ENCODE measurements around the gene F12.

F12 gene

DNA sequence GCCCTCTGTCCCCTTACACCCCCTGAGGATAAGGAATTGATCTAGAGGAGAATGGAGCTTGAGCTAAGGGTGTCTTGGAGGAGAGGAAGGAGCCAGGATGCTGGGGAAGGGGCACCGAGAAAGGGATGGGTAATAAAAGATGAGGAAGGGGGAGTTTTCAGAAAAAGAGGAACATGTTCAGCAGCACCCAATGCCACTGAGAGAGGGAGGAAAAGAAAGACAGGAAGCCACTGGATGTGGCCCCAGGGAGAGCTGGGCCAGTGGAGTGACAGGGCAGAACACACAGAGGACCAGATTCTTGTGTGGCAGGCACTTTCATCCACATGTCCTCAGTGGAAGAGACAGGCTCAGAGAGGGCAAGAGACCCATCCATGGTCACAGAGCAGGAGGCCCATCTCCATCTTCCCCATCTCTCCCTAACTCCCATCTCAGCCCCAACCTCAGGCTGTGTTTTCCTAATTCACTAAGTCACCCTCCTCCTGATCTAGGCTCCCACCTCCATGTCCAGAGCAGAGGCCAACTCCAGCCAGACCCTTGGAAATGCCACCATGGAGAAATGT is 16.1 kb downstream of the F12 start:
- Mint-ChIP-seq H3K27ac (peak overlapping the region; percentile 6), H3K9me3 (no peaks in the 10 kb centered on the region)

DNA sequence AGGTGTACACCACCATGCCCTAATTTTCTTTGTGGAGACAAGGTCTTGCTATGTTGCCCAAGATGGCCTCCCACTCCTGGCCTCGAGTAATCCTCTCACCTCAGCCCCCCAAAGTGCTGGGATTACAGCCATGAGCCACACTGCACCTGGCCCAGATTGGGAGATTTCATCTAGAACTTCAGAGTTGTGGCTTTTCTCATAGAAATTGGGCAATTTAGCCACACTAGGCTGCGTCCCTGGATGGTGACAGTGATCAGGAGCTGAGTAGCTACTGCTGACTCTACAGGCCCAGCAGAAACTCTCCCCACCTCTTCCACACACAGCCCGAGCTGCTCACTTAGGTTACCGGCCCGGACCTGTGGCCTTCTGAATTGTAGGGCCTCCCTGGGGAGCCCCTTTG is 16.6 kb downstream of the F12 start:
- Mint-ChIP-seq H3K4me1 (peaks cover 38% of the 10 kb centered on the region), H3K9me3 (no peaks in the 10 kb centered on the region), H3K27ac (peak overlapping the region; percentile 6), H3K36me3 (peaks cover 12% of the 10 kb centered on the region), H3K4me3 (no peak overlapping the region)
- ATAC-seq (no peak), DNase-seq (ENCODE audit: low spot score in 2 of 2) (no peak)

More for the DNA sequence above, 16.1 kb downstream of the F12 start:
- DNase-seq (ENCODE audit: low spot score in 2 of 2), result no peak
- no peak for ATAC-seq
- no peak overlapping the region for H3K4me3 Mint-ChIP-seq
- H3K36me3 Mint-ChIP-seq, result peaks cover 12% of the 10 kb centered on the region
- H3K4me1 Mint-ChIP-seq, result peaks cover 33% of the 10 kb centered on the region

DNA sequence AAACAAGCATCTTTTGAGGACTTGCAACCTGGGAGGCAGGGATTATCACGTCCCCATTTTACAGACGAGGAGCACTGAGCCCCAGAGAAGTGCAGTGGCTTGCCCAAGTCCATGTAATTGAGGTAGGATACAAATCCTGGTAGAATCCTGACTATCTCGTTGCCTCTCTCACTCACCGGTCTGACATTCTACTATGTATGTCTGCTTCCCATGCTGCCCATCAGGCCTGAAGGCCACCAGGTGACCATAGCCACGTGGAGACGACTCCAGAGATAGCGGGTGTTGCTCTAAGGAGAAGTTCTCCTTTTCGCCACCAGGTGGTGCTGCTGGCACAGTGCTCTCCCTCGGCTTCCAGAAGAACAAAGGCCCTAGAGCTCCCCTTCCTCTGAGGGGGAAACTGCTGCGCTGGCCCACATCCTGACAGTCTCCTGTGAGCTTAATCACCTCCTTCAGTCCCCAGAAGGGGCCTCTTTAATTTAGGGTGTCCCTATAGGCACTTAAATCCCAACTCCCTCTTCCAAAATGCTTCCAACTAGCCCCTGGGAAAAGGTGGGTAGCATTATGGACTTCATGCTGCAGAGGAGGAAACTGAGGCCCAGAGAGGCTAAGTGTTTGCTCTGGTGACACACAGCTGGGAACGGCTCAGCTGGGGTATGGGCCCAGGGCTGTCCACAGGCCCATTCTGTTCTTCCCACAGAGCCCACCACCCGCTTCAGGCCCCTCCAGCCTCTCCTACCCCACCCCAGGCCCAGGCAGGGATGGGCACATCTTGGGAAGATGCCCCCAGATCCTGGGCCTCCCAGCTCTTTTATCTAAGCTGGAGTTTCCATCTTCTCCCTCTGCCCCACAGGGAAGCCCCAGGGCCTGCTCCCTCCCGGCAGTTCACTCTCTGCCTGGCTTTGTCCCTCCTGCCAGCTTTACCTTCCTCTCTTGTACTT is 18.7 kb downstream of the F12 start:
- H3K9me3 Mint-ChIP-seq, result no peaks in the 10 kb centered on the region
- peak; percentile 70 for ATAC-seq
- peak overlapping the region; percentile 46 for H3K4me3 Mint-ChIP-seq
- peaks cover 12% of the 10 kb centered on the region for H3K36me3 Mint-ChIP-seq
- H3K27ac Mint-ChIP-seq, result peak overlapping the region; percentile 27
- DNase-seq (ENCODE audit: low spot score in 2 of 2), result peak; percentile 87 to 95
- peaks cover 45% of the 10 kb centered on the region for H3K4me1 Mint-ChIP-seq

DNA sequence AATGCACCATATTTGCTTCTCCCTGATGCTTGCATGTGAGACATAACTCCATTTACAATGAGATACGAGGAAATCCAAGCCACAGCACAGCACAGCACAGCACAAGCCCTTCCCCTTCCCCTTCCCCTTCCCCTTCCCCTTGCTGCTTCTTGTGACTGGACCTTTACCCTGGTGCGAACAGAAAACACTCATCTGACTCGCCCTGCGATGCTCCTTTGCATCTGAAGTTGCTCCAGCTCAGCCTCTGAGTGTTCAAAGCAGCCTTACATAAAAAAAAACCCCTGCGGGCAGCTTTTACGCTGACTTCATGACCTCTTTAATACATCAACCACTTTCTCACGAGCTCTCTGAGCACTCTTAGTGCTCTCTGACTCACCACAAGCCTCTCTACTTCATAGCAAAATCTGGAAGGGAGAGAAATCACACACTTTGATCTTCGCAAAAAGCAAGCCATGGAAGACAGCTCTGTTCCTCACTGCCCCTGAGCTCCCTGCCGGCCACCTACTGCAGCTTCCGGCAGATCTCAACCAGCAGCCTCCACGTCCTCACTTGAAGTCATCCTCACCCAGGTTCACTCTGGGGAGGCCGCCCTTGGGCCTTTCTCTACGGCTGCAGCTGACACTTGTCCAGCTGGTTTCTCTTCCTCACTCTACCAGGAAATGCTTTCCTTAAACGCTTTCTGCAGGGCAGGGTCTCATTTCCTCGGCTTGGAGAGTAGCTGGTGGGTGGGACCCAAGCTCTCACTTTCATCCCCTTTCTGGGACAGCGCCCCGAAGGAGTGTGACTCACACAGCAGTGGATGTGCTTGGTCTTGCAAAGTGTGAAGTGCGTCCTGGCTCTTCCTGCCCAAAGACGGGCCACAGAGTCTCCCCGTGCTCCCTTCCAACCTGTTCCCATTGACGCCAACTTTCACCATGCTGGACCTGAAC is 19.9 kb downstream of the F12 start:
- Mint-ChIP-seq H3K36me3 (peaks cover 12% of the 10 kb centered on the region), H3K4me3 (peak overlapping the region; percentile 46), H3K27ac (peak overlapping the region; percentile 27), H3K4me1 (peaks cover 54% of the 10 kb centered on the region), H3K9me3 (no peaks in the 10 kb centered on the region)
- peak; percentile 89 for ATAC-seq
- DNase-seq (ENCODE audit: low spot score in 2 of 2), result peak; percentile 31 to 80

DNA sequence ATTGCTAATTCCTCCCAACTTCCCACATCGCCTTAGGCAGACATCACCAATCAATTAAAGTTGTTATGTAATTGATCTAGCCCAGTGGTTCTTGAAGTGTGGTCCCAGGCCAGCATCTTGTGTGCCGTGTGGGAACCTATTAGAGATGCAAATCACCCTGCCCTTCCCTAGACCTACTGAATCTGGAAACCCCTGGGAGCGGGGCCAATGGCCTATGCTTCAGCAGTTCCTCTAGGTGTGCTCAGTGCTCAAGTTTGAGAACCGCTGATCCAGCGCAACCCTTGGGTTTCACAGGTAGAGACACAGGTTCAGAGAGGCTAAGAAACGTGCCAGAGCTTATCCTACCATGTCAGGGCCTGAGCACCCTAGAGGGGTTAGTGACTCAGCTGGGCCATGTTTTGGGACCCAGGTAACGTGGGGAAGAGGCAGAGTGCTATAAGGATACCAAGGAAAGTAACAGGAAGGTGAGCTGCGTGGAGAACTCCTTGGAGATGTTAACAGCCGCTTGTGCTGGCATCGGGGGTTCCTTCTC is 20.8 kb downstream of the F12 start:
- DNase-seq (ENCODE audit: low spot score in 2 of 2) (no peak), ATAC-seq (no peak)
- peak overlapping the region; percentile 46 for H3K4me3 Mint-ChIP-seq
- peak overlapping the region; percentile 27 for H3K27ac Mint-ChIP-seq
- peaks cover 12% of the 10 kb centered on the region for H3K36me3 Mint-ChIP-seq
- H3K4me1 Mint-ChIP-seq, result peaks cover 60% of the 10 kb centered on the region
- H3K9me3 Mint-ChIP-seq, result no peaks in the 10 kb centered on the region

DNA sequence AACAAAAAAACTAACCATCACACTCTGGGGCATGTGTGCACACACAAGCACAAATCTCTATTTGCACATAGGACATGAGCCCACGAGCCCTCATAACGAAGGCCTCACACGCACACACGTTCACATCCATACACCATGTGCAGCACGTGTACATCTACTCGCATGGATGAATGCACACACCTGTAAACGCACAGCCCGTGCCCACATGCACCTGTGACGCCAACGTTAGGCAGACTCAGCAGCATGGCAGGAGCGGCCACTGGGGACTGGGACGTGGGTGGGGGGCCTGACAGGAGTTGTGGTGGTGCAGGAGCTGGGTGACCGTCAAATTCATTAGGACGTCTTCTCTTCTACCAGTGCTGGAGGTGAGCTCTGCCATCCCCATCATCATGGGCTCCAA is 22.0 kb downstream of the F12 start:
- H3K4me1 Mint-ChIP-seq, result peaks cover 64% of the 10 kb centered on the region

DNA sequence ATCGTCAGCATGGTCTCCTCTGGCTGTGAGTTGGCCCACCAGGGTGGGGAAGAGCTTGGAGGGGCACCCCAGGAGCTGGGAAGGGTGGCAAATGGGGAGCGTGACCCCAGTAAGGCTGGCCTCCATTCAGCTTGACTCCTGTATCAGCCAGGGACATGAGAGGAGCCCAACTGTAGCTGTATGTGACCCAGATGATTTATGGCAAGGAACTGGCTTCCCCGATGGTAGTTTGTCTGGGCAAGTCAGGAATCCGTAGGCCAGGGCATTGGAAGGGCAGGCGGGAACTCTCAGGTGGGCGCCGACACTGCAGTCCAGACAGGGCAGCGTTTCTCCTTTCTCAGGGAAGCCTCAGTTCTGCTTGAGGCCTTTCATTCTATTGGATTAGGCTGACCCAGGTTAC is 22.8 kb downstream of the F12 start:
- Mint-ChIP-seq H3K9me3 (no peaks in the 10 kb centered on the region), H3K36me3 (peaks cover 12% of the 10 kb centered on the region), H3K27ac (no peak overlapping the region), H3K4me1 (peaks cover 66% of the 10 kb centered on the region), H3K4me3 (peak overlapping the region; percentile 43)
- DNase-seq (ENCODE audit: low spot score in 2 of 2) (no peak), ATAC-seq (no peak)

More for the DNA sequence above, 22.0 kb downstream of the F12 start:
- peaks cover 12% of the 10 kb centered on the region for H3K36me3 Mint-ChIP-seq
- ATAC-seq, result no peak
- no peak for DNase-seq (ENCODE audit: low spot score in 2 of 2)
- H3K4me3 Mint-ChIP-seq, result no peak overlapping the region
- no peaks in the 10 kb centered on the region for H3K9me3 Mint-ChIP-seq
- no peak overlapping the region for H3K27ac Mint-ChIP-seq

DNA sequence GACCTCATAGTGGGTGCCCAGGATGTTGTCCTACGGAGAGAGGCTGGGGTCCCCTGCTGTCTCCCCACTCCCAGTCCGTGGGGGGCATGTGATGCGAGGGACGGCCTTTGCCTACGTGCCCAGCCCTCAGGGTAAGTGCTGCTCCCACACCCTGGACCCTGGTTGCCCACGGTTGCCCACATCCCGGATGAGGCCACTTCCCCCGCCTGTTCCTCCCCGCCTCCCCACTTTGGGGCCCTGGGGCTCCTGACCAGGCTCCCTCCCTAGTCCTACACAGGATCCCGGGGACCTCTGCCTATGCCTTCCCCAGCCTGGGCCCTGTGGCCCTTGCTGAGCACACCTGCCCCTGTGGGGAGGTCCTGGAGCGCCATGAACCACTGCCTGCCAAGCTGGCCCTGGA is 23.6 kb downstream of the F12 start:
- ATAC-seq (no peak), DNase-seq (ENCODE audit: low spot score in 2 of 2) (no peak)
- H3K9me3 Mint-ChIP-seq, result no peaks in the 10 kb centered on the region
- H3K27ac Mint-ChIP-seq, result peak overlapping the region; percentile 46
- peak overlapping the region; percentile 43 for H3K4me3 Mint-ChIP-seq
- H3K36me3 Mint-ChIP-seq, result peaks cover 12% of the 10 kb centered on the region
- H3K4me1 Mint-ChIP-seq, result peaks cover 58% of the 10 kb centered on the region

DNA sequence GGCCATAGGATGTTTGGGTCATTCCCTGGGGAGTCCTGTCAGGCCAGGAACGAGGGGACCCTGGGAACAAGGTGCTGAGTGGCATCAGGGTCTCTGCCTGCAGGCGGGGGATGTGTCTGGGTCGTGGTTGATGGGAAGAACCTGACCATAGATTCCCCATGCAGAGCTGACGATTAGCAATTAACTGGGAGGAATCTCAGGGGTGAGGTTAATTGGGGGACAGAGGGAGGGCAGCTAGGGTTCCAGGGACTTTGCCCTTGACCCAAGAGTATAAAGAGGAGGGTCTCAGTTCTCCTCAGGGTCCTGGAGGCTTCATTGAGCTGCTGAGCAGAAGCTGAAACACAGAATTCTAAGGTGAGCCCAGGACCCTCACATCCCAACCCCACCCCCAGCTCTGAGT is 25.2 kb downstream of the F12 start, which contains the start of gene SLC34A1:
SLC34A1 (plus strand) TSS at position 301 of the 400 bp plus-strand sequence. CDS start 1,308 bp downstream, outside the sequence.
- Mint-ChIP-seq H3K4me3 (peak within 1 kb of the TSS; percentile 43), H3K4me1 (peaks cover 56% of the 10 kb centered on the region), H3K27ac (peak within 1 kb of the TSS; percentile 46), H3K36me3 (no peaks in the 10 kb centered on the region), H3K9me3 (no peaks in the 10 kb centered on the region)
- DNase-seq (ENCODE audit: low spot score in 2 of 2) (no peak), ATAC-seq (no peak)

DNA sequence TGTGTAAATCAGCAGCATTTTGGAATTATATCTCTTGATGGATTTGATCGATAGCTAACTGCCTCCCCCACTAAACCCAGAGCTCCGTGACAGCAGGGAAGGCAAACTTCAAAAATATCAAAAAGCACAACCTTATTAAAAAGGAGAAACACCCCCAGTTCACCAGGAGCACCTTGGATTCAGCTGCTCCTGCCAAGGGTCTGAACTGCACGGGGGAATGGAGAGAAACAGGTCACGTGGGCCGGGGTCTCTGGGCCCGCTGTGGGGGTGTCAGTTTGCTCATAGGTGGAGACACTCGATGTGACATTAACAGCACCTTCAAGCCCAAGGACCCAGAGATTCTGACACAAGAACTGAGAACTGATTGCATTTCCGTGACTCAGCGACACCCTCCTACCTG is 26.2 kb downstream of the F12 start:
- Mint-ChIP-seq H3K9me3 (no peaks in the 10 kb centered on the region), H3K36me3 (no peaks in the 10 kb centered on the region), H3K27ac (no peak overlapping the region), H3K4me3 (no peak overlapping the region), H3K4me1 (peaks cover 50% of the 10 kb centered on the region)
- no peak for DNase-seq (ENCODE audit: low spot score in 2 of 2)
- no peak for ATAC-seq

DNA sequence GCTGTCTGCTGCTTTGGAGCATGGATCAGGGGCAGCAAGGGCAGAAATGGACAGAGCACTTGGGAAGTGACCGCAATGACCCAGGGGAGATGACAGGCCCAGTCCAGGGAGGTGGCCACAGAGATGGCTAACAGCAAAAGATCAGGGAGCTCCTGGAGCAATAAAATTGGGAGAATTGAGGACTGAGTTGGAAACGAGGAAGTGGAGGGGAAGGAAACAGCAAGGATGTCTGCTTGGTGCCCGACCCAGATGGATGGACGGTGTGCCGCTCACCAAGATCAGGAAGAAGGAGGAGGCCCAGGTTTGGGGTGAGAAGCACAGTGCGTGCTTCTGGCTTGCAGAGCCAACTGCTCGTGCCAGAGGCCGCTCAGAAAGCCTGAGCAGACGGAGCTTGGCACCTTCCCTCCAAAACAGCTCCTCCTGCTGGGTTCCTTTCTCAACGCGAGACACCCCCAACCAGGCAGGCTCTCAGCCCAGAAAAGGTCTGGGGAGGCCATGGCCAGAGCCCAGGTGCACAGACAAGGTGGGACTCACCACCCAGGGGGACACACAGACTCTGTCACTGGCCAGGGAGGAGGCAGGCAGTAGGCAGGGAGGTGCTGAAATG is 26.8 kb downstream of the F12 start:
- ATAC-seq (no peak), DNase-seq (ENCODE audit: low spot score in 2 of 2) (no peak)
- H3K4me1 Mint-ChIP-seq, result peaks cover 43% of the 10 kb centered on the region
- H3K4me3 Mint-ChIP-seq, result no peak overlapping the region
- no peaks in the 10 kb centered on the region for H3K9me3 Mint-ChIP-seq
- peak overlapping the region; percentile 32 for H3K27ac Mint-ChIP-seq
- H3K36me3 Mint-ChIP-seq, result peaks cover under 1% of the 10 kb centered on the region

DNA sequence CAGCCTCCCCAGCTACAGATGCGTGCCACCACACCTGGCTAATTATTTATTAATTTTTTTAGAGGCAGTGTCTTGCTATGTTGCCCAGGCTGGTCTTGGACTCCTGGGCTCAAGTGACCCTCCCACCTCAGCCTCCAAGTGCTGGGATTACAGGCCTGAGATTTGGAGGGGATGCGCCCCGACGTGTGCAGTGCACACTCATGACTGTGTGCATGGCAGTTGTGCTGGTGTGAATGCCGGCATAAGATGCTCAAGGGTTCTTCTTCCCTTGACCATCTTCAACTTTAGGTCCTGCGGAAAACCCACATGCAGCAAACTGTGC is 28.6 kb downstream of the F12 start:
- ATAC-seq (no peak), DNase-seq (ENCODE audit: low spot score in 2 of 2) (no peak)
- peaks cover 40% of the 10 kb centered on the region for H3K4me1 Mint-ChIP-seq
- no peaks in the 10 kb centered on the region for H3K9me3 Mint-ChIP-seq
- H3K4me3 Mint-ChIP-seq, result no peak overlapping the region
- peaks cover 7% of the 10 kb centered on the region for H3K36me3 Mint-ChIP-seq
- H3K27ac Mint-ChIP-seq, result peak overlapping the region; percentile 33

DNA sequence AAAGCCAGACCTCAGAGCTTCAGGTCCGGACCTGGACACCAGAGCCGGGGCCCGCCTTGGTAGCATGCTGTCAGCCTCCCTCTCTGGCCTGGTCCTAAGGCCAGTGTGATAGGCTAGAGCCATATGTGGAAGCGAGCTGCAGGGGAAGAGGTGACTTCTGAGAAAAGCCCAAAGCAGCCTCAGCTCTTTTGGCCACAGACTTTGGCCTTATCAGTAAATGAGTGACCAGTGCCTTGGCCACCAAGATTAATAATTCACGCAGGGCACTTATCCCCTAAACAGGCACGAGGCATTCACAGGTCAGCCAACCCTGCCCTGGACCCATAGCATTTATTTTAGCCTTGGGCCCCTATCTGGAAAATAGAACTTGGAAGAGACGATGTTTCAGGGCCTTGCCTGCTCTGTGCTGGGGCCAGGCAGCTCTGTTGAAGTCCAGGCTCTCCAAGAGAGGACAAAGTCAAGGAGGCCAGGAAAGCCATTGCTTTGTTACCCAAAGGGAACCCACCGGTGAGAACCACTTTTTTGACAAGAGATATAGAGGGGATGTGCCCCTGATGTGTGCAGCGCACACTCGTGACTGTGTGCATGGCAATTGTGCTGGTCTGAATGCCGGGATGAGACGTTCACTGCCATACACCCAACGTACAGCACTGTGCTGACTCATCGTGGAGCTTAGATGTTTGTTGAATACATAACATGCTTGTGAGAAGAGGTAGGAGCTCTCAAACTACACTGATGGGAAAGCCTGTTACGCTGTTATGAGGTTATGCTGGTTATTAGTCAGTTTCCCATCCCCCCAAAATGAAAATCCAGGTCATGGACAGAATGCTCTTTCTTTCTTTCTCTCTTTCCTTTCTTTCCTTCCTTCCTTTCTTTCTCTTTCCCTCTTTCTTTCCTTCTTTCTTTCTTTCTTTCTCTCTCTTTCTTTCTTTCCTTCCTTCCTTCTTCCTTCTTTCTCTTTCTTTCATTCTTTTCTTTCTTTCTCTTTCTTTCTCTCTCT is 30.2 kb downstream of the F12 start:
- ATAC-seq, result peak; percentile 98
- Mint-ChIP-seq H3K4me1 (peaks cover 33% of the 10 kb centered on the region), H3K27ac (peak overlapping the region; percentile 66), H3K36me3 (peaks cover 12% of the 10 kb centered on the region), H3K9me3 (no peaks in the 10 kb centered on the region), H3K4me3 (peak overlapping the region; percentile 45)
- DNase-seq (ENCODE audit: low spot score in 2 of 2), result no peak

Measured in stimulated activated effector memory CD8-positive, alpha-beta T cell treated with anti-CD3 and anti-CD28 coated beads, Interleukin-12 subunit alpha, Interleukin-12 subunit beta, amount 100 ng/mL, for 72 hours (primary cell).